Lower lobe of right lung (tissue), 2 donors: ENCODE measurements around the gene KRT77. TPM values are rescaled to one million over a fixed set of nuclear protein-coding genes. Genes with fewer than 3 reads are reported as not detected.

Experiments used
- ATAC-seq, 2 donors: fragments of 200-7000 bp; cut with Tn5 transposase; one replicate each; pipeline ENCODE4 v1.9.1; 2020 to 2022; ENCODE audit warnings: mild to moderate bottlenecking in 2 of 2, moderate library complexity in 2 of 2
- DNase-seq: peaks from one replicate; pipeline ENCODE4 v3.0.0-alpha.2; 2020
- H3K27ac ChIP-seq: fragments of 200-600 bp; one replicate; pipeline ENCODE4 v1.8.0; 2022
- H3K27me3 ChIP-seq: fragments of 200-600 bp; one replicate; pipeline ENCODE4 v1.8.0; 2022; ENCODE audit warnings: low read depth
- H3K36me3 ChIP-seq: fragments of 200-600 bp; one replicate; pipeline ENCODE4 v1.8.0; 2022; ENCODE audit warnings: mild to moderate bottlenecking
- H3K4me1 ChIP-seq: fragments of 200-600 bp; one replicate; pipeline ENCODE4 v1.8.0; 2022
- H3K4me3 ChIP-seq: fragments of 200-600 bp; one replicate; pipeline ENCODE4 v1.8.0; 2022; ENCODE audit warnings: mild to moderate bottlenecking
- H3K9me3 ChIP-seq: fragments of 200-600 bp; one replicate; pipeline ENCODE4 v1.8.0; 2022
- CTCF ChIP-seq: fragments of 200-600 bp; IDR thresholded peaks from one replicate; pipeline ENCODE4 v1.8.0; 2022; ENCODE audit warnings: antibody characterized with exemption, mild to moderate bottlenecking
- intact Hi-C: fragments of 100-400 bp; cut with DNase I; formaldehyde crosslinking; loops from one replicate; pipeline ENCODE4 v1.11.0; 2022
- total RNA-seq: library from RNA; stranded (reverse); fragmentation: NEBNext Ultra II Directional; extraction: Animal tissue kit (Norgen Biotek cat#: 25700); gene quantifications from one replicate; pipeline ENCODE4 v1.2.1, GENCODE V29; 2021
- donor health status: DM: no; HTN: yes; CAD: no; lungs with severe emphysema.

Gene KRT77
- total RNA-seq, 1 donor from 2014 or later = not detected

- ATAC-seq (no peak), DNase-seq (no peak)
- TF ChIP-seq CTCF = no peak
- no peak overlapping the region for H3K4me3 ChIP-seq
- H3K9me3 ChIP-seq = no peaks in the 10 kb centered on the region
- intact Hi-C loops = no loop called here
- H3K27me3 ChIP-seq = peaks cover 9% of the 10 kb centered on the region
- no peaks in the 10 kb centered on the region for H3K4me1 ChIP-seq
- no peak overlapping the region for H3K27ac ChIP-seq
- no peaks in the 10 kb centered on the region for H3K36me3 ChIP-seq
Observed at GRCh38 chr12:52677126-52677525, 26.2 kb downstream of the KRT77 start.

DNA sequence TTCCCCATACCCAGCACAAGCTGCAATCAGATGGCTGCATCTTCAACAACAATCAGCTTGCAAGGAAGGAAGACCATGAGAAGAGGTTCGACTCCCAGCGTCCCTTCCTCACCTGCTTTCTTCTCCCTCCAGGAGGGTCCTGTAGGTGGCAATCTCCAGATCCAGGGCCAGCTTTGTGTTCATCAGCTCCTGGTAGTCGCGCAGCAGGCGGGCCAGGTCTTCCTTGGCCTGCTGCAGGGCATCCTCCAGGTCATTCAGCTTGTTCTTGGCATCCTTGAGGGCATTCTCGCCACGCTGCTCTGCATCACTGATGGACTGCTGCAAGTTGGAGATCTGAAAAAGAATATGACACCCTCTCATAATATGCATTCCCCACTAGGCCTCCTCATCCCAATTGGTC, 27.2 kb downstream of the KRT77 start:
- Histone ChIP-seq H3K4me3 (no peak overlapping the region), H3K27me3 (peaks cover 9% of the 10 kb centered on the region), H3K27ac (no peak overlapping the region), H3K36me3 (no peaks in the 10 kb centered on the region), H3K9me3 (no peaks in the 10 kb centered on the region), H3K4me1 (no peaks in the 10 kb centered on the region)
- no peak for DNase-seq
- no peak for TF ChIP-seq CTCF
- intact Hi-C loops = no loop called here
- ATAC-seq = no peak

DNA sequence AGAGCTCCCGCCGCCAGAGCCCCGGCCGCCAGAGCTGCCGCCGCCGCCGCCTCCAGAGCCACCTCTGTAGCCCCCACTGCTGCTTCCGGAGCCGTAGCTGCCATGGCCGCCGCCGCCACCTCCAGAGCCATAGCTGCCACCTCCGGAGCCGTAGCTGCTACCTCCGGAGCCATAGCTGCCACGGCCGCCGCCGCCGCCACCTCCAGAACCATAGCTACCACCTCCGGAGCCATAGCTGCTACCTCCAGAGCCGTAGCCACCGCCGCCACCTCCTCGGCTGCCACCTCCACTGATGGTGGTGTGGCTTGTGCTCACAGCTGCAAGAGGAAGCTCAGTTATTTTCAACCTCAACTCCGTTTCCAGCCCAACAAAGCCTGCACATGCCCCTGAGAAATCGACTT, 28.0 kb downstream of the KRT77 start:
- Histone ChIP-seq H3K4me1 (no peaks in the 10 kb centered on the region), H3K36me3 (no peaks in the 10 kb centered on the region), H3K27ac (no peak overlapping the region), H3K27me3 (peaks cover 9% of the 10 kb centered on the region), H3K9me3 (no peaks in the 10 kb centered on the region), H3K4me3 (no peak overlapping the region)
- DNase-seq (no peak), ATAC-seq (no peak)
- no peak for TF ChIP-seq CTCF
- intact Hi-C loops = no loop called here

- DNase-seq = no peak
- Histone ChIP-seq H3K9me3 (no peaks in the 10 kb centered on the region), H3K27me3 (peaks cover 6% of the 10 kb centered on the region), H3K4me3 (no peak overlapping the region), H3K36me3 (no peaks in the 10 kb centered on the region), H3K4me1 (no peaks in the 10 kb centered on the region), H3K27ac (no peak overlapping the region)
- no peak for TF ChIP-seq CTCF
- intact Hi-C loops = no loop called here
- ATAC-seq = no peak
Observed at GRCh38 chr12:52674433-52674775, 28.9 kb downstream of the KRT77 start.

GRCh38 chr12:52673713-52674432, 29.5 kb downstream of the KRT77 start:
- DNase-seq = no peak
- Histone ChIP-seq H3K27ac (no peak overlapping the region), H3K36me3 (no peaks in the 10 kb centered on the region), H3K4me1 (no peaks in the 10 kb centered on the region), H3K4me3 (no peak overlapping the region), H3K27me3 (peaks cover 6% of the 10 kb centered on the region), H3K9me3 (no peaks in the 10 kb centered on the region)
- TF ChIP-seq CTCF = no peak
- no peak for ATAC-seq
- intact Hi-C loops = no loop called here
